HepG2 (cell line): Measurements from ENCODE around the gene YJEFN3. TPM values are rescaled to one million over a fixed set of nuclear protein-coding genes. Genes with fewer than 3 reads are reported as not detected.

Experiments
- ATAC-seq: fragments of 200-7000 bp; cut with Tn5 transposase; 3 replicates; pipeline ENCODE4 v1.9.1; 2020; ENCODE audit warnings: mild to moderate bottlenecking, moderate library complexity
- BruUV-seq: library from RNA; stranded (reverse); fragments of 400-500 nt; replicated peaks from 2 replicates; lab custom pipeline; 2021; lab: Mats Ljungman, UMichigan
- CTCF ChIA-PET: fragments of 300-600 bp; formaldehyde crosslinking; extraction: SDS; loops from one replicate; lab custom pipeline; 2021; ENCODE audit warnings: low total read pairs, inconsistent platforms, low intra/inter-chr PET ratio; lab: Yijun Ruan, JAX
- POLR2A ChIA-PET: fragments of 350-600 bp; sonication (Branson Sonifier 250); formaldehyde crosslinking; loops from one replicate; lab custom pipeline; 2020; ENCODE audit warnings: antibody characterized with exemption, inconsistent platforms; lab: Yijun Ruan, JAX
- DNase-seq: peaks from one replicate; pipeline ENCODE4 v3.0.0-alpha.2; 2015; ENCODE audit warnings: low spot score
- FAIRE-seq: peaks from 3 replicates; lab custom pipeline; 2011; peaks lifted over from hg19 to GRCh38; lab: Jason Lieb, UNC
- H2AFZ ChIP-seq: one replicate; pipeline ENCODE4 v1.6.1; 2011; ENCODE audit warnings: low read length, inconsistent platforms
- H3K27ac ChIP-seq: fragments of 300-600 bp; 3 replicates; pipeline ENCODE4 v1.8.0; 2011; ENCODE audit warnings: mixed run types, mild to moderate bottlenecking, mixed read lengths, low read length, inconsistent platforms; ENCODE audit not compliant: insufficient read depth; ENCODE audit errors: extremely low read length
- H3K27me3 ChIP-seq, 2 experiments: fragments of 200-600 bp in 1 of 2; 2 replicates in 1 of 2; 3 replicates in 1 of 2; pipeline versions ENCODE4 v1.6.0 to v1.8.0; 2011; ENCODE audit warnings: low read length in 2 of 2, mild to moderate bottlenecking in 2 of 2, moderate library complexity in 2 of 2, inconsistent platforms in 1 of 2; ENCODE audit not compliant: insufficient read depth in 2 of 2, control insufficient read depth in 1 of 2
- H3K36me3 ChIP-seq, 2 experiments: fragments of 200-600 bp in 1 of 2; replicated peaks in 1 of 2; 2 replicates in 1 of 2; 3 replicates in 1 of 2; pipeline versions ENCODE4 v1.5.1 to v1.8.0; 2011; ENCODE audit warnings: low read length in 2 of 2, inconsistent platforms in 1 of 2; ENCODE audit not compliant: insufficient read depth in 2 of 2, control insufficient read depth in 1 of 2
- H3K4me1 ChIP-seq: 2 replicates; pipeline ENCODE4 v1.5.1; 2012; ENCODE audit warnings: low read length, inconsistent platforms; ENCODE audit not compliant: insufficient read depth
- H3K4me2 ChIP-seq: 2 replicates; pipeline ENCODE4 v1.6.0; 2011; ENCODE audit warnings: low read depth, low read length, inconsistent platforms
- H3K4me3 ChIP-seq, 3 experiments: fragments of 200-600 bp in 1 of 3; sonication (generic), shearing (Covaris generic) in 1 of 3; replicated peaks in 1 of 3; 2 replicates each; pipeline ENCODE4 v1.5.1; 2011 to 2016; ENCODE audit warnings: low read length in 3 of 3, inconsistent platforms in 2 of 3, low read depth in 2 of 3, mild to moderate bottlenecking in 2 of 3, control low read depth in 1 of 3, mixed read lengths in 1 of 3; ENCODE audit not compliant: insufficient read depth in 1 of 3
- H3K79me2 ChIP-seq: one replicate; pipeline ENCODE4 v1.6.1; 2011; ENCODE audit warnings: low read length, inconsistent platforms; ENCODE audit not compliant: insufficient read depth
- H3K9ac ChIP-seq: 2 replicates; pipeline ENCODE4 v1.6.0; 2011; ENCODE audit warnings: mild to moderate bottlenecking, low read depth, low read length, inconsistent platforms; ENCODE audit not compliant: insufficient read depth
- H3K9me3 ChIP-seq: 2 replicates; pipeline ENCODE4 v1.5.1; 2012; ENCODE audit warnings: mild to moderate bottlenecking, low read length
- H4K20me1 ChIP-seq: 2 replicates; pipeline ENCODE4 v1.6.0; 2011; ENCODE audit warnings: inconsistent platforms, mild to moderate bottlenecking, low read length, moderate library complexity; ENCODE audit not compliant: insufficient read depth
- CAMTA2 ChIP-seq: sonication (generic); formaldehyde crosslinking; IDR thresholded peaks from 2 replicates; pipeline ENCODE4 v1.4.0; 2020; ENCODE audit warnings: mild to moderate bottlenecking, missing genetic modification reagents, borderline replicate concordance
- EHMT2 ChIP-seq: fragments of 200-600 bp; sonication (generic); IDR thresholded peaks from 2 replicates; pipeline ENCODE4 v1.7.0; 2017; ENCODE audit warnings: antibody characterized with exemption, low read depth, low read length, borderline replicate concordance
- FOXA1 ChIP-seq, 2 experiments: fragments of 450-650 bp in 1 of 2; sonication (generic) in 1 of 2; formaldehyde crosslinking in 1 of 2; IDR thresholded peaks; 2 replicates each; pipeline versions ENCODE4 v1.4.0 to v1.6.1; 2016 to 2020; ENCODE audit warnings: missing genetic modification reagents in 1 of 2
- NFYB ChIP-seq: sonication (generic); formaldehyde crosslinking; IDR thresholded peaks from 2 replicates; pipeline ENCODE4 v1.4.0; 2020; ENCODE audit warnings: missing genetic modification reagents
- PHF20 ChIP-seq: sonication (generic); formaldehyde crosslinking; IDR thresholded peaks from 2 replicates; pipeline ENCODE4 v1.5.0; 2020; ENCODE audit warnings: mild to moderate bottlenecking, missing genetic modification reagents
- STAT5B ChIP-seq: sonication (generic); formaldehyde crosslinking; IDR thresholded peaks from 2 replicates; pipeline ENCODE4 v1.4.0; 2020; ENCODE audit warnings: missing genetic modification reagents
- ZFX ChIP-seq: sonication (generic); formaldehyde crosslinking; IDR thresholded peaks from 2 replicates; pipeline ENCODE4 v1.4.0; 2020; ENCODE audit warnings: mild to moderate bottlenecking, low read depth, missing genetic modification reagents, moderate library complexity
- ZNF33A ChIP-seq: sonication (generic); formaldehyde crosslinking; IDR thresholded peaks from 2 replicates; pipeline ENCODE4 v1.5.1; 2020; ENCODE audit warnings: missing genetic modification reagents, mild to moderate bottlenecking, moderate library complexity, borderline replicate concordance
- ZNF589 ChIP-seq: sonication (generic); formaldehyde crosslinking; conservative IDR thresholded peaks from 2 replicates; pipeline ENCODE4 v1.8.0; 2022; ENCODE audit warnings: mild to moderate bottlenecking, moderate library complexity, missing genetic modification reagents
- WGBS: methylation state at CpG from one replicate; pipeline ENCODE4 v1.1.6; 2017; ENCODE audit warnings: low lambda C conversion rate; 5-methylcytosine and 5-hydroxymethylcytosine counted together
- in situ Hi-C: cut with HindIII; loops from 2 replicates; pipeline ENCODE4 v1.10.0; 2017; ENCODE audit warnings: low pct_unique_long_range_greater_than_20kb; ENCODE audit not compliant: extremely low pct_ligation_motif_present
- intact Hi-C: fragments of 100-400 bp; cut with micrococcal nuclease; formaldehyde crosslinking; loops from one replicate; pipeline ENCODE4 v1.10.0; 2022; ENCODE audit not compliant: unreplicated experiment
- polyA plus RNA-seq, 8 experiments: library from polyadenylated mRNA; depleted of rRNA in 3 of 8; stranded (reverse) in 7 of 8; unstranded in 1 of 8; fragments of >200 nt; fragmentation: Illumina TruSeq in 4 of 8; extraction: Trizol in 4 of 8; gene quantifications; 2 replicates each; pipeline versions ENCODE4 v1.2.1 to v1.2.3, GENCODE V29; 2011 to 2016; ENCODE audit warnings: low read depth in 4 of 8, missing spikeins in 1 of 8, mixed read lengths in 1 of 8; ENCODE audit not compliant: insufficient read depth in 1 of 8
- total RNA-seq, 5 experiments: library from RNA; depleted of rRNA; stranded (reverse); fragments of >200 nt; fragmentation: Illumina TruSeq; extraction: Trizol; gene quantifications; 2 replicates each; pipeline ENCODE4 v1.2.3, GENCODE V29; 2016; ENCODE audit warnings: low read depth in 1 of 5
- TF ChIP-seq, protein P1 (sequence below): sonication (generic); formaldehyde crosslinking; IDR thresholded peaks from 2 replicates; pipeline ENCODE4 v1.8.0; 2022; ENCODE audit warnings: low read depth, missing genetic modification reagents

The YJEFN3 gene
- total and polyA plus RNA-seq, 2 of the 13 experiments (the other 11 are each of a cell fraction or from before 2014, with no cell fraction given), result 0.89 to 4.0 TPM

DNA sequence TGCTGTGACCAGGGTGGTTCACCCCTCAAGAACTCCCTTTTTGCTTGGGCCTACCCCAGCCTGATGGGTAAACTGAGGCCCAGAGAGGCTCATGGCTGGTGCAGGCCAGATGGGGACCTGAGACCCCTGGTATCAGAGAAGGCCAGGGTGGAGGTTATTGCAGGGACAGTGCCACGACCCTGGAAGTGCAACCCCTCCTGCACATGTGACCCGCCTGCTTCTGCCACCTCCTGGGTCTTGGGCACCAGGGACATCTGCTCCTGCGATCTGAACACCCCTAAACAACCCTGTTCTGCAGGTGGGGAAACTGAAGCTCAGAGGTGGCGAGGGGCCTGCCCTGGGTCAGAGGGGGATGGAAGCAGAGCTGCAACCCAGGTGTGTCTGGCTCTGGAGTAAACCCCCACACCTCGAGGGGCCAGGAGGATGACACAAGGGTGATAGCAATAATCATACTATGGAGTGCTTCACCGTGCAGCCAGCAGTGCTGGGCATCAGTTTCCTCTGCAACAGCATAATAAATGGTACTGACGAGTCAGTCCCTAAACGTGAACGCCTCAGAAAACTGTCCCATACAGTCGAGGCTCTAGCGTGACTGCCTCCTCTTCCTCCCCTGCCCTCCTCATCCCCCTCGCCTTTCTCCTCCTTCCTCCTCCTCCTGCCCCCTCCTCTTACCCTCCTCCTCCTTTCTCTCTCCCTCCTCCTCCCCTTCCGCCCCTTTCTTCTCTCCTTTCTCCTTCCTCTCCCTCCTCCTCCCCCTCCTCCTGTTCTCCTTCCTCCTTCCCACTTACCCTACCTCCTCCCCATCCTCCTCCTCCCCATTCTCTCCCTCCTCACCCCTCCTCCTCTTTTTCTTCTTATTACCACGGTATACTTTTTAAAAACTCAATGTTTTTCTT is 4.3 kb downstream of the YJEFN3 start:
- CTCF ChIA-PET, result interaction anchor here (1.2 to 2.6 kb wide), 3 partner anchors 21 to 426 kb away, joined by 3 to 23 read pairs (median 4); partner anchors contain the start of gene GMIP
- TF ChIP-seq PHF20 (no peak), ZNF589 (CRISPR knock-in tag) (no peak), ZNF33A (CRISPR knock-in tag) (no peak), EHMT2 (no peak), ZFX (CRISPR knock-in tag) (no peak), CAMTA2 (CRISPR knock-in tag) (no peak), NFYB (CRISPR knock-in tag) (no peak), STAT5B (CRISPR knock-in tag) (no peak), FOXA1 (IDR thresholded peaks at IDR 0.05) (no peak), FOXA1 (CRISPR knock-in tag; IDR thresholded peaks at IDR 0.05) (no peak)
- TF ChIP-seq, protein P1, sequence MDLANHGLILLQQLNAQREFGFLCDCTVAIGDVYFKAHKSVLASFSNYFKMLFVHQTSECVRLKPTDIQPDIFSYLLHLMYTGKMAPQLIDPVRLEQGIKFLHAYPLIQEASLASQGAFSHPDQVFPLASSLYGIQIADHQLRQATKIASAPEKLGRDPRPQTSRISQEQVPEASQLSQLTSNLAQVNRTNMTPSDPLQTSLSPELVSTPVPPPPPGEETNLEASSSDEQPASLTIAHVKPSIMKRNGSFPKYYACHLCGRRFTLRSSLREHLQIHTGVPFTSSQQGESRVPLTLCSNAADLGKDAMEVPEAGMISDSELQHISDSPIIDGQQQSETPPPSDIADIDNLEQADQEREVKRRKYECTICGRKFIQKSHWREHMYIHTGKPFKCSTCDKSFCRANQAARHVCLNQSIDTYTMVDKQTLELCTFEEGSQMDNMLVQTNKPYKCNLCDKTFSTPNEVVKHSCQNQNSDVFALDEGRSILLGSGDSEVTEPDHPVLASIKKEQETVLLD (CRISPR knock-in tag), result no peak
- DNase-seq (no peak), FAIRE-seq (no peak), ATAC-seq (peak; percentile 2; the same call in 1 of the 3 replicates)
- Histone ChIP-seq H3K79me2 (no peaks in the 10 kb centered on the region), H3K4me3 (no peak overlapping the region), H3K27ac (no peak overlapping the region), H3K4me2 (no peak overlapping the region), H3K27me3 (no peaks in the 10 kb centered on the region), H3K4me1 (peaks cover 4% of the 10 kb centered on the region; the same call in 1 of the 2 replicates), H3K36me3 (peaks cover 0 to 5% of the 10 kb centered on the region in 2 experiments; a peak in 3 of 5 replicates), H3K9ac (no peak overlapping the region), H4K20me1 (no peaks in the 10 kb centered on the region), H3K9me3 (no peaks in the 10 kb centered on the region), H2AFZ (no peak overlapping the region)
- POLR2A ChIA-PET, result no interaction called here
- in situ Hi-C loops (loop anchor here (25.0 kb wide), 1 partner anchor 429 kb away; no protein-coding TSS in a partner anchor), intact Hi-C loops (loop anchor here (5.0 kb wide), 2 partner anchors 109 to 424 kb away; partner anchors contain the start of gene GMIP)
- no TSS peak for BruUV-seq
- WGBS, result 83% methylated on average over 10 of the region's 14 CpGs
